ENCODE results near the gene NOTCH2.

DNA sequence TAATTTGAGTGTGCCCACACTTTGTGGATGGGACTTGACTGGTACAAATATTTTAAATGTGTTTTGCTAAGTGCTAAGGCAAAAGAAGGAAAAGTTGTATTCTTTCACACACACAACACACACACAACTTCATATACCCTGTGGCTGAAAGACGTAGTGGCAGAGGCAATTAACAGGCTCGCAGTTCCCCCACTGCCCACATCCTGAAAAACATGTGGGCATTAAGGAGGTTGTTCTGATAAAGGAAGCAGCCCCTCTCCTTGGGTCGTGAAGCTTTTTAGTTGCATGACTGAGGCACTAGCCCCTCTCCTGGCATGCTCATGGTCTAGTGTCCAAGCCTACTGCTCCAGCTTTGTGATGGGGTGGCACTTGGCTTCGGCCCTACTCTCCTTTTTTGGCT, 158.8 kb downstream of the NOTCH2 start:
- TF ChIP-seq, protein P1, sequence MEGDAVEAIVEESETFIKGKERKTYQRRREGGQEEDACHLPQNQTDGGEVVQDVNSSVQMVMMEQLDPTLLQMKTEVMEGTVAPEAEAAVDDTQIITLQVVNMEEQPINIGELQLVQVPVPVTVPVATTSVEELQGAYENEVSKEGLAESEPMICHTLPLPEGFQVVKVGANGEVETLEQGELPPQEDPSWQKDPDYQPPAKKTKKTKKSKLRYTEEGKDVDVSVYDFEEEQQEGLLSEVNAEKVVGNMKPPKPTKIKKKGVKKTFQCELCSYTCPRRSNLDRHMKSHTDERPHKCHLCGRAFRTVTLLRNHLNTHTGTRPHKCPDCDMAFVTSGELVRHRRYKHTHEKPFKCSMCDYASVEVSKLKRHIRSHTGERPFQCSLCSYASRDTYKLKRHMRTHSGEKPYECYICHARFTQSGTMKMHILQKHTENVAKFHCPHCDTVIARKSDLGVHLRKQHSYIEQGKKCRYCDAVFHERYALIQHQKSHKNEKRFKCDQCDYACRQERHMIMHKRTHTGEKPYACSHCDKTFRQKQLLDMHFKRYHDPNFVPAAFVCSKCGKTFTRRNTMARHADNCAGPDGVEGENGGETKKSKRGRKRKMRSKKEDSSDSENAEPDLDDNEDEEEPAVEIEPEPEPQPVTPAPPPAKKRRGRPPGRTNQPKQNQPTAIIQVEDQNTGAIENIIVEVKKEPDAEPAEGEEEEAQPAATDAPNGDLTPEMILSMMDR (IDR thresholded peaks at IDR 0.05), result no peak
- TF ChIP-seq POLR2A (IDR thresholded peaks at IDR 0.05), result no peak
- TF ChIP-seq POLR2AphosphoS5 (IDR thresholded peaks at IDR 0.05), result no peak
- TF ChIP-seq EP300 (IDR thresholded peaks at IDR 0.05), result no peak
